HepG2 (cell line): ENCODE data around the gene TOMM20. TPM values are rescaled to one million over a fixed set of nuclear protein-coding genes. Genes with fewer than 3 reads are reported as not detected.

Experiments used
- BRD4 ChIP-seq: sonication (generic); formaldehyde crosslinking; IDR thresholded peaks from 2 replicates; pipeline ENCODE4 v1.4.0; 2020; ENCODE audit warnings: missing genetic modification reagents
- ETV6 ChIP-seq: sonication (generic); formaldehyde crosslinking; conservative IDR thresholded peaks from 2 replicates; pipeline ENCODE4 v1.4.0; 2020; ENCODE audit warnings: missing genetic modification reagents
- GATA4 ChIP-seq: sonication (generic); IDR thresholded peaks from 2 replicates; pipeline ENCODE4 v1.6.1; 2016; ENCODE audit warnings: antibody characterized with exemption, low read depth, borderline replicate concordance
- GATAD2A ChIP-seq: IDR thresholded peaks from 2 replicates; pipeline ENCODE4 v1.6.1; 2016
- HOXA9 ChIP-seq: sonication (generic); formaldehyde crosslinking; IDR thresholded peaks from 2 replicates; pipeline ENCODE4 v1.8.1; 2022; ENCODE audit warnings: missing genetic modification reagents, mild to moderate bottlenecking, moderate library complexity, borderline replicate concordance
- MAFF ChIP-seq: IDR thresholded peaks from 2 replicates; pipeline ENCODE4 v1.6.1; 2011; ENCODE audit warnings: low read depth, low read length, improper control_type of control experiment
- MTA3 ChIP-seq: sonication (generic); formaldehyde crosslinking; IDR thresholded peaks from 2 replicates; pipeline ENCODE4 v1.4.0; 2020; ENCODE audit warnings: missing genetic modification reagents
- MXI1 ChIP-seq: IDR thresholded peaks from 3 replicates; pipeline ENCODE4 v1.6.1; 2012; ENCODE audit warnings: low read depth, low read length, inconsistent platforms, borderline replicate concordance
- NAIF1 ChIP-seq: sonication (generic); formaldehyde crosslinking; IDR thresholded peaks from 2 replicates; pipeline ENCODE4 v1.5.0; 2020; ENCODE audit warnings: mild to moderate bottlenecking, missing genetic modification reagents, borderline replicate concordance
- NR1H2 ChIP-seq: sonication (generic); formaldehyde crosslinking; IDR thresholded peaks from 2 replicates; pipeline ENCODE4 v1.8.1; 2022; ENCODE audit warnings: low read depth, missing genetic modification reagents, borderline replicate concordance
- NRL ChIP-seq: sonication (generic); formaldehyde crosslinking; IDR thresholded peaks from 2 replicates; pipeline ENCODE4 v1.5.0; 2020; ENCODE audit warnings: missing genetic modification reagents, mild to moderate bottlenecking, moderate library complexity, borderline replicate concordance
- ONECUT2 ChIP-seq: sonication (generic); formaldehyde crosslinking; IDR thresholded peaks from 2 replicates; pipeline ENCODE4 v1.4.0; 2020; ENCODE audit warnings: missing genetic modification reagents
- PRPF4 ChIP-seq: fragments of 200-400 bp; formaldehyde crosslinking; IDR thresholded peaks from 2 replicates; pipeline ENCODE4 v1.6.1; 2016; ENCODE audit warnings: low read length, low read depth; ENCODE audit not compliant: poor library complexity, severe bottlenecking
- RBM39 ChIP-seq: fragments of 200-400 bp; formaldehyde crosslinking; IDR thresholded peaks from one replicate; pipeline ENCODE4 v1.6.1; 2018; ENCODE audit warnings: antibody characterized with exemption, mild to moderate bottlenecking, low read depth, low read length; ENCODE audit not compliant: poor library complexity, severe bottlenecking
- TCF12 ChIP-seq, 2 experiments: fragments of 450-650 bp in 1 of 2; sonication (generic) in 1 of 2; formaldehyde crosslinking in 1 of 2; IDR thresholded peaks; 2 replicates each; pipeline versions ENCODE4 v1.6.1 to v1.8.0; 2017 to 2022; ENCODE audit warnings: antibody characterized with exemption in 1 of 2, mild to moderate bottlenecking in 1 of 2, missing genetic modification reagents in 1 of 2, moderate library complexity in 1 of 2
- TCF7L2 ChIP-seq: IDR thresholded peaks from 2 replicates; pipeline ENCODE4 v1.6.1; 2011; ENCODE audit warnings: mild to moderate bottlenecking, low read depth, low read length, moderate library complexity
- TEAD3 ChIP-seq: optimal IDR thresholded peaks from 2 replicates; pipeline ENCODE3; 2016; ENCODE audit warnings: borderline replicate concordance
- ZFAT ChIP-seq: sonication (generic); formaldehyde crosslinking; conservative IDR thresholded peaks from 2 replicates; pipeline ENCODE4 v1.8.1; 2023; ENCODE audit warnings: missing genetic modification reagents, inconsistent platforms
- ZNF547 ChIP-seq: sonication (generic); formaldehyde crosslinking; IDR thresholded peaks from 2 replicates; pipeline ENCODE4 v1.5.1; 2020; ENCODE audit warnings: mild to moderate bottlenecking, missing genetic modification reagents
- ZNF768 ChIP-seq: sonication (generic); formaldehyde crosslinking; IDR thresholded peaks from 2 replicates; pipeline ENCODE4 v1.4.0; 2020; ENCODE audit warnings: missing genetic modification reagents
- polyA plus RNA-seq, 8 experiments: library from polyadenylated mRNA; depleted of rRNA in 3 of 8; stranded (reverse) in 7 of 8; unstranded in 1 of 8; fragments of >200 nt; fragmentation: Illumina TruSeq in 4 of 8; extraction: Trizol in 4 of 8; gene quantifications; 2 replicates each; pipeline versions ENCODE4 v1.2.1 to v1.2.3, GENCODE V29; 2011 to 2016; ENCODE audit warnings: low read depth in 4 of 8, missing spikeins in 1 of 8, mixed read lengths in 1 of 8; ENCODE audit not compliant: insufficient read depth in 1 of 8
- total RNA-seq, 5 experiments: library from RNA; depleted of rRNA; stranded (reverse); fragments of >200 nt; fragmentation: Illumina TruSeq; extraction: Trizol; gene quantifications; 2 replicates each; pipeline ENCODE4 v1.2.3, GENCODE V29; 2016; ENCODE audit warnings: low read depth in 1 of 5
- TF ChIP-seq, protein P1 (sequence below): sonication (generic); formaldehyde crosslinking; IDR thresholded peaks from 2 replicates; pipeline ENCODE4 v1.9.0; 2022; ENCODE audit warnings: low read depth, missing genetic modification reagents
- TF ChIP-seq, protein P2 (sequence below): sonication (generic); formaldehyde crosslinking; IDR thresholded peaks from 2 replicates; pipeline ENCODE4 v1.4.0; 2020; ENCODE audit warnings: missing genetic modification reagents
- TF ChIP-seq, protein P3 (sequence below): sonication (generic); formaldehyde crosslinking; IDR thresholded peaks from 2 replicates; pipeline ENCODE4 v1.8.0; 2022; ENCODE audit warnings: mild to moderate bottlenecking, missing genetic modification reagents; ENCODE audit not compliant: insufficient replicate concordance
- TF ChIP-seq, protein P4 (sequence below): IDR thresholded peaks from 2 replicates; pipeline ENCODE4 v1.6.1; 2016; ENCODE audit warnings: missing biosample characterization, missing genetic modification reagents, low read depth

TOMM20 gene
- total and polyA plus RNA-seq, 2 of the 13 experiments (the other 11 are each of a cell fraction or from before 2014, with no cell fraction given), result 153 to 376 TPM

DNA sequence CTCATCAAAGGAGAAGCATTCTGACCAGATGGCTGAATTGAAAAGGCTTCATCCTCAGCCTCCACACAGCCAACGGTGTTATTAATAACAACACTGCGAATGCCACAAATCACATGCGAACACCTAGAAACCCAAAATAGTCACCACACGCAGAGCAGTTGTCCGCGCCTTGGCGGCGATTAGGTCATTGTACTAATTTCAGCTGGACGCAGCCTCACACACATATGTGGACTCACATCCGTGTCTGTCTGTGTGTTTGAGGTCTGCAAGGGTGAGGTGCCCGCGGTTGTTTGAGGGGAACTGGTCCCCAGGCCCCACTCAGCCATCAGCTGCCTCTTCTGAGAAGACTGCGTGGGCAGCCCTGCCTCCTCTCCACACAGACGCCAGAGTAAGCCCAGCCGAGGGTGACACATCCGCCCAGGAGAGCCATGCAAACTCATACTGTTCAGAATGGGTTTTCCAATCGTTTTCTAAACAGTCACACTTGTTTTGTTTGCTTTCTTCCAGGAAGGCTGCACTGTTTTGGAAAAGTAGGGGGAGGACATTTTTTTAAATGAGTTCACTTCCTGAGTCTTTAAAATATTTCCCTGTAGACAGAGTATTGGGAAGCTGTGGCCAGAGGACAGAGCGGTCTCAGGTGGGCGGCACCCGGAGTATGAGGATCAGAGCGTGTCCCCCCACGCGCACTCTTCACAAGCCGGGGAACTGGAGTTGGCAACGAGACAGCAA, 53.4 kb downstream of the TOMM20 start (continued):
- TF ChIP-seq, protein P1, sequence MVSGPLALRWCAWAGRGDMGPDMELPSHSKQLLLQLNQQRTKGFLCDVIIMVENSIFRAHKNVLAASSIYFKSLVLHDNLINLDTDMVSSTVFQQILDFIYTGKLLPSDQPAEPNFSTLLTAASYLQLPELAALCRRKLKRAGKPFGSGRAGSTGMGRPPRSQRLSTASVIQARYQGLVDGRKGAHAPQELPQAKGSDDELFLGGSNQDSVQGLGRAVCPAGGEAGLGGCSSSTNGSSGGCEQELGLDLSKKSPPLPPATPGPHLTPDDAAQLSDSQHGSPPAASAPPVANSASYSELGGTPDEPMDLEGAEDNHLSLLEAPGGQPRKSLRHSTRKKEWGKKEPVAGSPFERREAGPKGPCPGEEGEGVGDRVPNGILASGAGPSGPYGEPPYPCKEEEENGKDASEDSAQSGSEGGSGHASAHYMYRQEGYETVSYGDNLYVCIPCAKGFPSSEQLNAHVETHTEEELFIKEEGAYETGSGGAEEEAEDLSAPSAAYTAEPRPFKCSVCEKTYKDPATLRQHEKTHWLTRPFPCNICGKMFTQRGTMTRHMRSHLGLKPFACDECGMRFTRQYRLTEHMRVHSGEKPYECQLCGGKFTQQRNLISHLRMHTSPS (CRISPR knock-in tag), result peak; percentile 49; the same call in 1 of the 2 replicates
- TF ChIP-seq, protein P2, sequence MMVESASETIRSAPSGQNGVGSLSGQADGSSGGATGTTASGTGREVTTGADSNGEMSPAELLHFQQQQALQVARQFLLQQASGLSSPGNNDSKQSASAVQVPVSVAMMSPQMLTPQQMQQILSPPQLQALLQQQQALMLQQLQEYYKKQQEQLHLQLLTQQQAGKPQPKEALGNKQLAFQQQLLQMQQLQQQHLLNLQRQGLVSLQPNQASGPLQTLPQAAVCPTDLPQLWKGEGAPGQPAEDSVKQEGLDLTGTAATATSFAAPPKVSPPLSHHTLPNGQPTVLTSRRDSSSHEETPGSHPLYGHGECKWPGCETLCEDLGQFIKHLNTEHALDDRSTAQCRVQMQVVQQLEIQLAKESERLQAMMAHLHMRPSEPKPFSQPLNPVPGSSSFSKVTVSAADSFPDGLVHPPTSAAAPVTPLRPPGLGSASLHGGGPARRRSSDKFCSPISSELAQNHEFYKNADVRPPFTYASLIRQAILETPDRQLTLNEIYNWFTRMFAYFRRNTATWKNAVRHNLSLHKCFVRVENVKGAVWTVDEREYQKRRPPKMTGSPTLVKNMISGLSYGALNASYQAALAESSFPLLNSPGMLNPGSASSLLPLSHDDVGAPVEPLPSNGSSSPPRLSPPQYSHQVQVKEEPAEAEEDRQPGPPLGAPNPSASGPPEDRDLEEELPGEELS, result peak; percentile 70; the same call in 1 of the 2 replicates
- no peak for TF ChIP-seq MTA3 (CRISPR knock-in tag)
- no peak for TF ChIP-seq TCF12 (IDR thresholded peaks at IDR 0.05)
- no peak for TF ChIP-seq TCF12 (CRISPR knock-in tag; IDR thresholded peaks at IDR 0.05)
- no peak for TF ChIP-seq TCF7L2
- no peak for TF ChIP-seq NAIF1
- no peak for TF ChIP-seq ZFAT (CRISPR knock-in tag)
- TF ChIP-seq ZNF547, result peak; percentile 73
- TF ChIP-seq NRL (CRISPR knock-in tag), result no peak
- no peak for TF ChIP-seq ZNF768 (CRISPR knock-in tag)
- no peak for TF ChIP-seq TEAD3 (CRISPR knock-in tag)
- TF ChIP-seq HOXA9 (CRISPR knock-in tag), result no peak
- no peak for TF ChIP-seq MAFF
- TF ChIP-seq MXI1, result no peak
- TF ChIP-seq BRD4, result peak; percentile 66; the same call in 1 of the 2 replicates
- no peak for TF ChIP-seq NR1H2 (CRISPR knock-in tag)
- peak; percentile 82 for TF ChIP-seq GATAD2A
- TF ChIP-seq ETV6 (CRISPR knock-in tag), result no peak
- TF ChIP-seq GATA4, result no peak
- TF ChIP-seq, protein P3, sequence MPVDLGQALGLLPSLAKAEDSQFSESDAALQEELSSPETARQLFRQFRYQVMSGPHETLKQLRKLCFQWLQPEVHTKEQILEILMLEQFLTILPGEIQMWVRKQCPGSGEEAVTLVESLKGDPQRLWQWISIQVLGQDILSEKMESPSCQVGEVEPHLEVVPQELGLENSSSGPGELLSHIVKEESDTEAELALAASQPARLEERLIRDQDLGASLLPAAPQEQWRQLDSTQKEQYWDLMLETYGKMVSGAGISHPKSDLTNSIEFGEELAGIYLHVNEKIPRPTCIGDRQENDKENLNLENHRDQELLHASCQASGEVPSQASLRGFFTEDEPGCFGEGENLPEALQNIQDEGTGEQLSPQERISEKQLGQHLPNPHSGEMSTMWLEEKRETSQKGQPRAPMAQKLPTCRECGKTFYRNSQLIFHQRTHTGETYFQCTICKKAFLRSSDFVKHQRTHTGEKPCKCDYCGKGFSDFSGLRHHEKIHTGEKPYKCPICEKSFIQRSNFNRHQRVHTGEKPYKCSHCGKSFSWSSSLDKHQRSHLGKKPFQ, result no peak
- TF ChIP-seq, protein P4, sequence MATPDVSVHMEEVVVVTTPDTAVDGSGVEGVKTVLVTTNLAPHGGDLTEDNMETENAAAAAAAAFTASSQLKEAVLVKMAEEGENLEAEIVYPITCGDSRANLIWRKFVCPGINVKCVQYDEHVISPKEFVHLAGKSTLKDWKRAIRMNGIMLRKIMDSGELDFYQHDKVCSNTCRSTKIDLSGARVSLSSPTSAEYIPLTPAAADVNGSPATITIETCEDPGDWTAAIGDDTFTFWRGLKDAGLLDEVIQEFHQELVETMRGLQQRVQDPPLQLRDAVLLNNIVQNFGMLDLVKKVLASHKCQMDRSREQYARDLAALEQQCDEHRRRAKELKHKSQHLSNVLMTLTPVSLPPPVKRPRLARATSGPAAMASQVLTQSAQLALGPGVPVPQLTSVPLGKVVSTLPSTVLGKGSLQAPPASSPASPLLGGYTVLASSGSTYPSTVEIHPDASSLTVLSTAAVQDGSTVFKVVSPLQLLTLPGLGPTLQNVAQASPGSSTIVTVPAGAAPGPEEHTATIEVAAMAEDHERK (CRISPR knock-in tag), result no peak
- TF ChIP-seq PRPF4, result no peak
- peak; percentile 35 for TF ChIP-seq RBM39
- TF ChIP-seq ONECUT2 (CRISPR knock-in tag), result no peak
